Measurements from ENCODE around the gene TWIST2.

TWIST2 gene

GRCh38 chr2:238938401-238939055 lies 90.6 kb downstream of the TWIST2 start:
- in situ Hi-C loops (cut with MboI; ENCODE audit: low sequenced_read_pairs, unreplicated experiment): no loop called here
- no peak for DNase-seq (ENCODE audit: low spot score)
- TF ChIP-seq CTCF (IDR thresholded peaks at IDR 0.05; ENCODE audit: borderline replicate concordance, control extremely low read depth, extremely low read depth, insufficient read depth, missing control alignments): no peak

GRCh38 chr2:238939074-238939473 lies 91.2 kb downstream of the TWIST2 start:
- DNase-seq (ENCODE audit: low spot score): no peak
- TF ChIP-seq CTCF (IDR thresholded peaks at IDR 0.05; ENCODE audit: borderline replicate concordance, control extremely low read depth, extremely low read depth, insufficient read depth, missing control alignments): no peak
- in situ Hi-C loops (cut with MboI; ENCODE audit: low sequenced_read_pairs, unreplicated experiment): no loop called here

GRCh38 chr2:238939521-238940403 lies 91.9 kb downstream of the TWIST2 start:
- no peak for DNase-seq (ENCODE audit: low spot score)
- in situ Hi-C loops (cut with MboI; ENCODE audit: low sequenced_read_pairs, unreplicated experiment): no loop called here
- TF ChIP-seq CTCF (IDR thresholded peaks at IDR 0.05; ENCODE audit: borderline replicate concordance, control extremely low read depth, extremely low read depth, insufficient read depth, missing control alignments): no peak

- in situ Hi-C loops (cut with MboI; ENCODE audit: low sequenced_read_pairs, unreplicated experiment): no loop called here
- no peak for TF ChIP-seq CTCF (IDR thresholded peaks at IDR 0.05; ENCODE audit: borderline replicate concordance, control extremely low read depth, extremely low read depth, insufficient read depth, missing control alignments)
- no peak for DNase-seq (ENCODE audit: low spot score)
Observed at GRCh38 chr2:238940806-238941205, 92.9 kb downstream of the TWIST2 start.

GRCh38 chr2:238941262-238941792 lies 93.4 kb downstream of the TWIST2 start:
- in situ Hi-C loops (cut with MboI; ENCODE audit: low sequenced_read_pairs, unreplicated experiment): no loop called here
- DNase-seq (ENCODE audit: low spot score): no peak
- no peak for TF ChIP-seq CTCF (IDR thresholded peaks at IDR 0.05; ENCODE audit: borderline replicate concordance, control extremely low read depth, extremely low read depth, insufficient read depth, missing control alignments)

GRCh38 chr2:238942080-238942725 lies 94.3 kb downstream of the TWIST2 start:
- no peak for DNase-seq (ENCODE audit: low spot score)
- in situ Hi-C loops (cut with MboI; ENCODE audit: low sequenced_read_pairs, unreplicated experiment): no loop called here
- no peak for TF ChIP-seq CTCF (IDR thresholded peaks at IDR 0.05; ENCODE audit: borderline replicate concordance, control extremely low read depth, extremely low read depth, insufficient read depth, missing control alignments)

All from GM13976 (cell line).